Measurements from ENCODE around the gene CCDC8.

DNA sequence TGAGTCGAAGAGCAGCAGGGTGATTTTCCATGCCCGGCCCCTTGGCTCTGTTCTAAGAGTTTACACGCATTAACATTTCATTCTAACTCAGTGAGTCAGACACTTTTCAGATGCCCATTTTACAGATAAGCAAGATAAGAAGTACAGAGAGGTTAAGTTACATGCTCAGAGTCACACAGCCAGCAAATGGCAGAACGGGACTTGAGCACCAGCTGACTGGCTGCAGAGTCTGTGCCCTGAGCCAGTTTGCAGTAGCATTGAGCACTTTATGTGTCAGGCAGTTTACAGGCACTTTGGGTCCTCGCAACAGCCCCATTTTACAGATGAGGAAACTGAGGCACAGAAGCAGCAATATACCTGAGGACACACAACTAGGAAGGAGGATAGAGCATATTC, 19.0 kb downstream of the CCDC8 start:
- TF ChIP-seq ZNF274 (IDR thresholded peaks at IDR 0.05; ENCODE audit: low read depth, low read length) (no peak), YY1 (IDR thresholded peaks at IDR 0.05; ENCODE audit: insufficient read depth, insufficient read length) (no peak)
